HPDE6-E6E7 (cell line): ENCODE data around the gene MAD1L1.

Experiments
- DNase-seq: peaks from one replicate; pipeline ENCODE4 v3.0.0; 2011; ENCODE audit warnings: missing footprints; ENCODE audit errors: extremely low spot score

Gene MAD1L1

GRCh38 chr7:2086229-2086628 lies 146.5 kb downstream of the MAD1L1 start:
- no peak for DNase-seq

DNA sequence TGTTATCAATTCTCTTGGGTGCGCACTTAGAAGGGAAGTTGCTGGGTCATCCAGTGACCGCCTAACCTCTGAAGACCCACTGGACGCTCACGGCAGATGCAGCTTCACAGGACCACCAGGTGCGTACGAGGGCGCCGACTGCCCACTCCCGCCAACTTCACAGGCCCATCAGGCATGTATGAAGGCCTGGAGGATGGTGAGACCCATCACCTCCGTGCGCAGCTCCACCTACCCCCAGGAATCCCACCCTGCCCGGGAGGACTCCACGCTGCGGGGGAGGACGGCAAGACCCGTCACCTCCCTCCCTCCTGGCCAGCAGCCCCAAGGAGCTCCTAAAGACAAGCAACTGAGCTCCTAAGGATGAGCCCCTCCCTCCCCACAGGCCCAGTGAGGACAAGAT lies 146.9 kb downstream of the MAD1L1 start:
- no peak for DNase-seq

GRCh38 chr7:2084781-2085505 lies 147.8 kb downstream of the MAD1L1 start:
- no peak for DNase-seq

DNA sequence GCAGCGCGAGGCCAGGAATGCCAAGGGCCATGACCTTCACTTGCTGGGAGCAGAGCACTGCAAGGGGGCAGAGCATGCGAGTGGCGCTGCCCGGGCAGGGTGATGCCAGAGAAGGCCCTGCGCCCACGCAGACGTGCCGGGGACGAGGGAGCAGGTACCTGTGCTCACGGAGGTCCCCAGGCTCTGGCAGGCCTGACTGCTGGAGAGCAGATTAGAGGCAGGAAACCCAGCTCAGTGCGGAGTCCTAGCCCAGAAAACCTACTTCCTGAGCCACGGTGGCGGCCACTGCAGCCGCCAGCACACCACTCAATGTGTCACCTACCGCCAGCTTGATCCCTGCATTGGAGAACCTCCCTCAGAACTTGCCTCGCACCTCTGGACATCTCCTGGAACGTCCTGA lies 148.4 kb downstream of the MAD1L1 start:
- no peak for DNase-seq

GRCh38 chr7:2083362-2083761 lies 149.4 kb downstream of the MAD1L1 start:
- no peak for DNase-seq

GRCh38 chr7:2082139-2082998 lies 150.4 kb downstream of the MAD1L1 start:
- no peak for DNase-seq

GRCh38 chr7:2081526-2082135 lies 151.1 kb downstream of the MAD1L1 start:
- no peak for DNase-seq

DNA sequence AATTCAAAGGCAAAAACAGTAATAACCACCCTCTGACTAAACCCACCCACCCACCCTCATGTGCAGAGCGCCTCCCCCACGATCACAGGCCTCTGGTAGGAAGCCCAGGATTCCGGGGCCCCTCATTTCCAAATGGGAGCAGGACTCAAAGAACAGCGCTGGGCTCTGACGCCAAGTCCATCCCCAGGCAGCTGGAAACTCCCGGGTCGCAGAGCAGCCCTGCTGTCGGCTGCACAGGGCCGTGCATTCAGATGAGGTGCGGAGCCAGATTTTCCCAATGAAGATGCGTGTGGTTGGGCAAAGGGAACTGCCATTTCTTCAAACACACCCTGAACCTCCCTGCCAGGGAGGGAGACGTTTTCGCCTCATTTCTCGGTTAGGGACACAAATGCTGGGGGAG lies 152.3 kb downstream of the MAD1L1 start:
- DNase-seq = no peak

DNA sequence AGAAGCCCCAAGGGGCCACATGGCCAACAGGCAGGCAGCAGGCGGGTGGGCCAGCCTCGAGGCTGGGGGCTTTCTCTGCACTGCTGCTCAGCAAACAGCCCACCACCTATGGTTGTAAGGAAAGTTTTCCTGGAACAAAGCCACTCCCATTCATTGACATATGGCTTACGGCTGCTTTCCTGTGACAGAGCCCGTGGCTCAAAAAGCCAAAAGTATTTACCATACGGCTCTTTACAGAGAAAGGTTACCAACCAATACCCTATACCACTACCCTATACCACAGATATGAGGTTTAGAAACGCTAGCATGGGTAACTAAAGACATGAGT lies 152.7 kb downstream of the MAD1L1 start:
- DNase-seq = no peak

DNA sequence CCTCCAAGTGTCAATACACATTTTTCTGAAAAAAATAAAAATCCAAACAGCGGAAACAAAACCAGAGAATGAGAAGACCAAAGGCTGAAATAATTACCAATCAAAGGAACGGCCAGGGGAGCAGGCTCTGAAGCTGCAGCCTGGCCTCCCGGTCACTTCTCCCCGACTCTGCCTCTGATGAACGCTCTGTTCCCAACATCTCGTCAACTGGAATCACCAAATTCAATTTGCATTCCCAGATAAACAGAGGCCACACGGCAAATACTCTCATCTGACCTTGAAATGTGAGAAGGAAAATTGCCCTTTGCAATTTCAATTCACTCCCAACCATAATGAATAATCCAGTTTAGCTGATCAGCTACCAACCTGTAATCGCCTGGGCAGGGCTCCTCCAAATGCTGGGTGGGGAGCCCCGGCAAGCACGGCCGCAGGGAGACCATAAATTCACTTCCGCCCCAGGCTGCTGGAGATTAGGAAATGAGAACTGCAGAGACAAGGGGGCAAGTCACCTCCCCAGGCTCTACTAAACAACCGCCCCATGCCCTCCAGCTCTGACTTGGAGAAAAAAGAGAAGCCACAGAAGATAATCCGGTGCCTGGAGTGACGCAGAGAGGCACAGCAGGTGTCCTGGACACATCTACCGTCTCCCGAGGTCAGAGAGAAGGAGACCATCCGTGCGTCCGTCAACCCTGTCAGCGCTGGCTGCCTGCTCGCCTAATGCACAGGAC lies 153.2 kb downstream of the MAD1L1 start:
- no peak for DNase-seq

- DNase-seq = no peak
Measured at GRCh38 chr7:2078899-2079298, 153.8 kb downstream of the MAD1L1 start.

DNA sequence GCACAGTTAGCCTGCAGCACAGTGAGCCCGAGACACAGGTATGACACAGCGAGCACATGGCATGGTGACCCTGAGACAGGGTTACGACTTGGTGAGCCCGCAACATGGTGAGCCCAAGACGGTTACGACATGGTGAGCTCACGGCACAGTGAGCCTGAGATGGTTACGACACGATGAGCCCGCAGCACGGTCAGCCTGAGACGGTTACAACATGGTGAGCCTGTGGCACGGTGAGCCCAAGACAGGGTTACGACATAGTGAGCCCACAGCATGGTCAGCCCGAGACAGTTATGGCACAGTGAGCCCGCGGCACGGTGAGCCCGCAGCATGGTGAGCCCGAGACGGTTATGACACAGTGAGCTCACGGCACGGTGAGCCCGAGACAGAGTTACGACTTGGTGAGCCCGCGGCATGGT lies 156.1 kb downstream of the MAD1L1 start:
- no peak for DNase-seq

- no peak for DNase-seq
Measured at GRCh38 chr7:2075811-2076210, 156.9 kb downstream of the MAD1L1 start.

DNA sequence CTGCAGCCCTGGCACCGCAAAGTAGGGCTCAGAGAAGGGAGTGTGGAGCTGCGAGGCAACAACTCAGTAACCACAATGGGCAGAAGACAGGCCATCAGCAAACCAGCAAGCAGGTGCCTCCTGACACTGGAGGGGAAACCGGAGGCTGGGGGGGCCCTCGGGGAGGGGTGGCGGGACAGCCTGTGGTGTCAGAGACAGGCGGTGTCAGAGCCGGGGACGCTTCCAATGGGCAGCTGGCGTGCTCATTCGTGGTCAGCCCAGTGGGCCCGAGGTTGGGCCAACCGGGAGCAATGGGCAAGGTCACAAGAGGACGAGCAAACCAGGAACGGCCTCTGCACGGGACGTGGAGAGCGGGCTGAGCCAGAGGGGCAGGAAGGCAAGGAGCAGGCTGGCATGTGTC lies 158.1 kb downstream of the MAD1L1 start:
- DNase-seq = no peak

DNA sequence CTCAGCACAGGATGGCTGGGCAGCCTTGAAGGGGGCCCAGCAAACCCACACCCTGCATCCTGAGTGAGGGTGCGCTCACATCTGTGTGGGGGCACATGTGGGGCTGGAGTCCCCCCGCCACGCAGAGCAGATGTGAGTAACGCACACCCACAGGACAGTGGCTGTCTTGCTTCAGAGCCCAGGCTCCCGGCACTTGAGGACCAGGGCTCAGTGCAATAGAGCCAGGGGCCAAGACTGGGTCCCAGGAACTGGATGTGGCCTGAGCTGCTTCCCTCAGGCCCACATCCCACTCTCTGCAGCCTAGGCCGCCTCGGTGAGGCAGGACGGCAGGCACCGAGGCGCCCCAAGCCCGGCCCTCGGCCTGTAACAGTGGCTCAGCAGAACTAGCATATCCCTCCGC lies 159.9 kb downstream of the MAD1L1 start:
- no peak for DNase-seq

DNA sequence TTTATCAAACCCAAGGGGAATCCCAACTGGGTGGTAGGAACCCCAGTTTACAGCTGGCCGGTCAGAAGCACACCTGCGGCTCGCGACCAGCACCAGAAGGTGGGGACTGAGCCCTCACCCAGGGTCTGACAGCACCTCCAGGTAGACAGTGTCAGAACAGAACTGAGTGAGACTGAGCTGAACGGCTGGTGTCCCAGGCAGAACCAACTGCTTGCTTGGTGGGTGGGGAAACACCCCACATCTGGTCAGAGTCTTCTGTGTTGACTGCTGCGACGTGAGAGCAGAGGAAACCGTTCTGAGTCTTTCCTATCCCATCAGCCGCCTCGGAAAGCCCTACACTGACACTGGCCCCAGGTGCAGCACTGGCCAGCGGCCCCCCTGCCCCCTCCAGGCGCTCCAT lies 160.7 kb downstream of the MAD1L1 start:
- no peak for DNase-seq

GRCh38 chr7:2071133-2071832 lies 161.5 kb downstream of the MAD1L1 start:
- DNase-seq = no peak

GRCh38 chr7:2070151-2070763 lies 162.5 kb downstream of the MAD1L1 start:
- no peak for DNase-seq

DNA sequence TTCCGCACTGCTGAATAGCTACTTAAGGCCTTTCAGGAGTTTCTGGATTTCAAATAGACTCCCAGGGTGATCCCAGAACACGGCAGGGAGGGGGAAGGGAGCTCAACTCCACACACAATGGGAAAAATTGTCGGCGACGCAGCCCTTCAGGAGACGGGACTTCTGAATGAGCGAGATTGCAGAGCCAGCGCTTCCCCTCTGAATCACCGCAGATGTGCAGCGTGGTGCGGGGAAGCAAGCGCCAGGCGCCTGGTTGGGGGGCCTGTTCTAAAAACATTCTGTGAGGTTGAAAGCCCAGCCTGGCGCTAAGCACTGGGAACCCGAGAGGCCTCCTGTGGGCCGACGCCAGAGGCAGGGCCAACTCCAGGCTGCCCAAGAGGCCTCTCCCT lies 163.3 kb downstream of the MAD1L1 start:
- DNase-seq = no peak

- no peak for DNase-seq
Measured at GRCh38 chr7:2068693-2069471, 163.9 kb downstream of the MAD1L1 start.
